Gastroesophageal sphincter (tissue), 3 donors: Measurements from ENCODE around the gene SETD7.

Experiments
- CTCF ChIP-seq, 4 experiments: fragments of 200-600 bp in 2 of 4; fragments of 450-650 bp in 2 of 4; sonication (generic) in 1 of 4; IDR thresholded peaks; one replicate each; pipeline ENCODE4 v1.5.1; 2017 to 2019; ENCODE audit warnings: antibody characterized with exemption in 4 of 4, mild to moderate bottlenecking in 2 of 4, moderate library complexity in 2 of 4
- EP300 ChIP-seq: sonication (generic); formaldehyde crosslinking; IDR thresholded peaks from one replicate; pipeline ENCODE4 v1.6.1; 2017; ENCODE audit warnings: antibody characterized with exemption, mild to moderate bottlenecking

GRCh38 chr4:139484783-139485311 lies 71.2 kb downstream of the SETD7 start:
- TF ChIP-seq CTCF (IDR thresholded peaks at IDR 0.05) (no peak), EP300 (no peak)
